SK-N-MC (cell line): ENCODE results near the gene BLZF1.

Experiments
- EZH2 ChIP-seq: fragments of 200-600 bp; sonication (generic); IDR thresholded peaks from one replicate; pipeline ENCODE4 v1.6.1; 2017; ENCODE audit warnings: antibody characterized with exemption
- POLR2AphosphoS5 ChIP-seq: IDR thresholded peaks from 2 replicates; pipeline ENCODE4 v1.6.1; 2012; ENCODE audit warnings: mild to moderate bottlenecking, low read depth, low read length, borderline replicate concordance

- no peak for TF ChIP-seq EZH2
- no peak for TF ChIP-seq POLR2AphosphoS5
Measured at GRCh38 chr1:169321539-169321938, 46.5 kb upstream of the BLZF1 start.
